ENCODE measurements around the gene MDK. TPM values are rescaled to one million over a fixed set of nuclear protein-coding genes. Genes with fewer than 3 reads are reported as not detected.

Gene MDK
- polyA plus RNA-seq, 1 donor from 2014 or later = 90.3 TPM

- Histone ChIP-seq H3K9me2 (ENCODE audit: insufficient read depth, low read length) (no peaks in the 10 kb centered on the region), H3K9ac (ENCODE audit: low read length) (no peak overlapping the region), H3K79me2 (replicated peaks; ENCODE audit: insufficient read depth, low read length) (no peaks in the 10 kb centered on the region), H3K27ac (ENCODE audit: low read length) (no peak overlapping the region), H3K27me3 (ENCODE audit: insufficient read depth, low read depth, low read length) (no peaks in the 10 kb centered on the region), H3K36me3 (ENCODE audit: insufficient read depth, low read length) (no peaks in the 10 kb centered on the region), H3K4me3 (ENCODE audit: low read length) (no peak overlapping the region), H2AFZ (ENCODE audit: low read depth, low read length) (no peak overlapping the region), H3K9me3 (ENCODE audit: low read length) (no peaks in the 10 kb centered on the region), H4K20me1 (ENCODE audit: insufficient read depth) (no peaks in the 10 kb centered on the region), H3K4me2 (ENCODE audit: low read length) (no peak overlapping the region), H3F3A (ENCODE audit: insufficient read depth, low read length, poor library complexity, severe bottlenecking) (no peaks in the 10 kb centered on the region)
- TF ChIP-seq EZH2 (IDR thresholded peaks at IDR 0.05; ENCODE audit: borderline replicate concordance, insufficient read depth, low read length, poor library complexity, severe bottlenecking) (no peak), MXI1 (conservative IDR thresholded peaks at IDR 0.05; ENCODE audit: poor library complexity, severe bottlenecking) (no peak), TAF1 (IDR thresholded peaks at IDR 0.05; ENCODE audit: low read depth) (no peak), RAD21 (conservative IDR thresholded peaks at IDR 0.05) (no peak), POLR2AphosphoS5 (IDR thresholded peaks at IDR 0.05) (no peak), CTCF (IDR thresholded peaks at IDR 0.05; ENCODE audit: poor library complexity, severe bottlenecking) (no peak), EP300 (conservative IDR thresholded peaks at IDR 0.05; ENCODE audit: poor library complexity, severe bottlenecking) (no peak), SMC3 (conservative IDR thresholded peaks at IDR 0.05; ENCODE audit: poor library complexity) (no peak)
- TF ChIP-seq, protein P1, sequence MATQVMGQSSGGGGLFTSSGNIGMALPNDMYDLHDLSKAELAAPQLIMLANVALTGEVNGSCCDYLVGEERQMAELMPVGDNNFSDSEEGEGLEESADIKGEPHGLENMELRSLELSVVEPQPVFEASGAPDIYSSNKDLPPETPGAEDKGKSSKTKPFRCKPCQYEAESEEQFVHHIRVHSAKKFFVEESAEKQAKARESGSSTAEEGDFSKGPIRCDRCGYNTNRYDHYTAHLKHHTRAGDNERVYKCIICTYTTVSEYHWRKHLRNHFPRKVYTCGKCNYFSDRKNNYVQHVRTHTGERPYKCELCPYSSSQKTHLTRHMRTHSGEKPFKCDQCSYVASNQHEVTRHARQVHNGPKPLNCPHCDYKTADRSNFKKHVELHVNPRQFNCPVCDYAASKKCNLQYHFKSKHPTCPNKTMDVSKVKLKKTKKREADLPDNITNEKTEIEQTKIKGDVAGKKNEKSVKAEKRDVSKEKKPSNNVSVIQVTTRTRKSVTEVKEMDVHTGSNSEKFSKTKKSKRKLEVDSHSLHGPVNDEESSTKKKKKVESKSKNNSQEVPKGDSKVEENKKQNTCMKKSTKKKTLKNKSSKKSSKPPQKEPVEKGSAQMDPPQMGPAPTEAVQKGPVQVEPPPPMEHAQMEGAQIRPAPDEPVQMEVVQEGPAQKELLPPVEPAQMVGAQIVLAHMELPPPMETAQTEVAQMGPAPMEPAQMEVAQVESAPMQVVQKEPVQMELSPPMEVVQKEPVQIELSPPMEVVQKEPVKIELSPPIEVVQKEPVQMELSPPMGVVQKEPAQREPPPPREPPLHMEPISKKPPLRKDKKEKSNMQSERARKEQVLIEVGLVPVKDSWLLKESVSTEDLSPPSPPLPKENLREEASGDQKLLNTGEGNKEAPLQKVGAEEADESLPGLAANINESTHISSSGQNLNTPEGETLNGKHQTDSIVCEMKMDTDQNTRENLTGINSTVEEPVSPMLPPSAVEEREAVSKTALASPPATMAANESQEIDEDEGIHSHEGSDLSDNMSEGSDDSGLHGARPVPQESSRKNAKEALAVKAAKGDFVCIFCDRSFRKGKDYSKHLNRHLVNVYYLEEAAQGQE (IDR thresholded peaks at IDR 0.05; ENCODE audit: borderline replicate concordance) = no peak
Measured at GRCh38 chr11:46426233-46426991, 44.9 kb downstream of the MDK start.

DNA sequence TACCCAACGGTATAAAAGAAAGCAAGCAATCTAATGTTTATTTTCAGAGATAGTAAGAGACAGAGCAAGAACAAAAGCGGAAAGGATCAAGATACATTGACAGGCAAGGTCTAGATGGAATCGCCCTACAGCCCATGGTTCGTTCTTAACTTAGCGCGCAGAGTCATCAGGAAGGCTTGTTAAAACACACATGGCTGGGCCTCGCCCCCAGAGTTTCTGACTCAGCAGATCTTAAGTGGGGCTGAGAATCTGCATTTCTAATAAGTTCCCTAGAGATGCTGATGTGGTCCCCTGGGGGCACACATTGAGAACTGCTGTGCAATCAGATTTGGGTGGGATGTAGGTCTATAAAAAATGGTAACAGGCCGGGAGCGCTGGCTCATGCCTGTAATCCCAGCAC lies 45.9 kb downstream of the MDK start:
- Histone ChIP-seq H3K4me3 (ENCODE audit: low read length) (no peak overlapping the region), H3K9me3 (ENCODE audit: low read length) (no peaks in the 10 kb centered on the region), H2AFZ (ENCODE audit: low read depth, low read length) (no peak overlapping the region), H3K27ac (ENCODE audit: low read length) (no peak overlapping the region), H3K79me2 (replicated peaks; ENCODE audit: insufficient read depth, low read length) (no peaks in the 10 kb centered on the region), H4K20me1 (ENCODE audit: insufficient read depth) (no peaks in the 10 kb centered on the region), H3K36me3 (ENCODE audit: insufficient read depth, low read length) (no peaks in the 10 kb centered on the region), H3K9me2 (ENCODE audit: insufficient read depth, low read length) (no peaks in the 10 kb centered on the region), H3K4me2 (ENCODE audit: low read length) (no peak overlapping the region), H3K27me3 (ENCODE audit: insufficient read depth, low read depth, low read length) (no peaks in the 10 kb centered on the region), H3F3A (ENCODE audit: insufficient read depth, low read length, poor library complexity, severe bottlenecking) (no peaks in the 10 kb centered on the region), H3K9ac (ENCODE audit: low read length) (no peak overlapping the region)
- TF ChIP-seq EZH2 (IDR thresholded peaks at IDR 0.05; ENCODE audit: borderline replicate concordance, insufficient read depth, low read length, poor library complexity, severe bottlenecking) = no peak
